Lower leg skin (tissue), 3 donors: ENCODE data around the gene APP.

Experiments used
- CTCF ChIP-seq, 3 donors: fragments of 450-650 bp; IDR thresholded peaks; one replicate each; pipeline ENCODE4 v1.5.1; 2016; ENCODE audit warnings: antibody characterized with exemption in 3 of 3, mild to moderate bottlenecking in 3 of 3, moderate library complexity in 2 of 3
- POLR2A ChIP-seq, 2 donors: fragments of 450-650 bp; IDR thresholded peaks; one replicate each; pipeline ENCODE4 v1.6.1; 2016 to 2017; ENCODE audit warnings: antibody characterized with exemption in 2 of 2, mild to moderate bottlenecking in 1 of 2, moderate library complexity in 1 of 2

- no peak for TF ChIP-seq CTCF (IDR thresholded peaks at IDR 0.05)
- no peak for TF ChIP-seq POLR2A (IDR thresholded peaks at IDR 0.05)
These were observed 175.3 kb downstream of the APP start for GRCh38 chr21:25995278-25995677.
